GM12872 (cell line): ENCODE results near the gene TLNRD1.

ENCODE experiments used
- TF ChIP-seq, protein P1 (sequence below): IDR thresholded peaks from 3 replicates; pipeline ENCODE4 v1.5.1; 2011; ENCODE audit warnings: low read depth, mild to moderate bottlenecking, low read length, moderate library complexity; ENCODE audit not compliant: insufficient read depth

Gene TLNRD1

GRCh38 chr15:80989518-80990478 is 10.9 kb upstream of the TLNRD1 start, which contains the start of gene MESD:
MESD (minus strand) TSS chr15:80989819; CDS start chr15:80989791, 28 bp downstream.
- TF ChIP-seq, protein P1, sequence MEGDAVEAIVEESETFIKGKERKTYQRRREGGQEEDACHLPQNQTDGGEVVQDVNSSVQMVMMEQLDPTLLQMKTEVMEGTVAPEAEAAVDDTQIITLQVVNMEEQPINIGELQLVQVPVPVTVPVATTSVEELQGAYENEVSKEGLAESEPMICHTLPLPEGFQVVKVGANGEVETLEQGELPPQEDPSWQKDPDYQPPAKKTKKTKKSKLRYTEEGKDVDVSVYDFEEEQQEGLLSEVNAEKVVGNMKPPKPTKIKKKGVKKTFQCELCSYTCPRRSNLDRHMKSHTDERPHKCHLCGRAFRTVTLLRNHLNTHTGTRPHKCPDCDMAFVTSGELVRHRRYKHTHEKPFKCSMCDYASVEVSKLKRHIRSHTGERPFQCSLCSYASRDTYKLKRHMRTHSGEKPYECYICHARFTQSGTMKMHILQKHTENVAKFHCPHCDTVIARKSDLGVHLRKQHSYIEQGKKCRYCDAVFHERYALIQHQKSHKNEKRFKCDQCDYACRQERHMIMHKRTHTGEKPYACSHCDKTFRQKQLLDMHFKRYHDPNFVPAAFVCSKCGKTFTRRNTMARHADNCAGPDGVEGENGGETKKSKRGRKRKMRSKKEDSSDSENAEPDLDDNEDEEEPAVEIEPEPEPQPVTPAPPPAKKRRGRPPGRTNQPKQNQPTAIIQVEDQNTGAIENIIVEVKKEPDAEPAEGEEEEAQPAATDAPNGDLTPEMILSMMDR: no peak

GRCh38 chr15:80990955-80991354 is 9.8 kb upstream of the TLNRD1 start:
- TF ChIP-seq, protein P1: no peak

DNA sequence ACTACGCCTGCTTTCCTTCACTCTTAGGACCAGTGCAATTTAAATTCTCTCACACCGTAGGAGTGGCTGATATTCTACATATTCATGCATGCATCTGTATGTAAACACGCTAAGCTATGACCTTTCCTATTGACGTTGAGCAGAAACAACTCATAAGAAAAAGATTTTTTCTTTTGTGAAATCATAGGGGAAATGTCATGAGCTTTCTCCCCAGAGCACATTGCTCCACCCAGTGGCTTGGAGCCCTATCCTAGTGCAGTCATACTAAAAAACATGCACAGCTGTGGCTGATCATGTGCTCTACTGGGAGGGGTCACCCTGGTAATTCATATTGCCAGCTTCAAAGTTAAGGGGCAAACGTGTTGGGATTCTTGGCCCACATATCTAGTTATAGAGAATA is 9.3 kb upstream of the TLNRD1 start:
- TF ChIP-seq, protein P1: 0 out of 3 replicates have a peak, but pooled peaks have one; percentile 7

DNA sequence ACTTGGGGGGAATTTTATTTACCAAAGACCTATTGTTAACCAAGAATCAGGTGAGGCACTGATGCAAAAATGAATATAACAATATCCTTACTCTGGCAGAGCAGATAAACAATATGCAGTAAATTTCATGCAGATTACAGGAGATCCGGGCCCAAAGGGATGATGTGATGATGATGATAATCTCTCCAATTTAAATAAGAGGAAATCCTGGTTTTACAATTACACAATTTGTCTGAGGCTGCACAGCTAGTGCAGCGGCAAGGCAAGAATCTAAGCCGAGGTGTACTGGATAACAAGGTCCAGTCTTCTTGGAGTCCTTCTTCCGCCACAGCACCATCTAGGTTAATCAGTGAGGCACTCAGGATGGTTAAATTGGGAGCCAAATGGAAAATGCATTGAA is 8.7 kb upstream of the TLNRD1 start:
- TF ChIP-seq, protein P1: no peak

GRCh38 chr15:80992441-80992840 is 8.3 kb upstream of the TLNRD1 start:
- TF ChIP-seq, protein P1: no peak

- TF ChIP-seq, protein P1: peak; percentile 63
Observed at GRCh38 chr15:80996247-80996646, 4.5 kb upstream of the TLNRD1 start.

GRCh38 chr15:80997692-80998091 is 3.0 kb upstream of the TLNRD1 start:
- TF ChIP-seq, protein P1: no peak
